Endothelial cell (in vitro differentiated cells): ENCODE results near the gene ARHGEF28. TPM values are rescaled to one million over a fixed set of nuclear protein-coding genes. Genes with fewer than 3 reads are reported as not detected.

Experiments used
- DNase-seq: peaks from one replicate; pipeline ENCODE4 v3.0.0; 2021; ENCODE audit warnings: low spot score
- H3K27ac Mint-ChIP-seq: one replicate; pipeline ENCODE4 v1.8.0; 2021; ENCODE audit warnings: mixed read lengths, inconsistent platforms; ENCODE audit not compliant: unreplicated experiment
- H3K27me3 Mint-ChIP-seq: one replicate; pipeline ENCODE4 v1.8.0; 2021; ENCODE audit warnings: mild to moderate bottlenecking, moderate library complexity, mixed read lengths, inconsistent platforms; ENCODE audit not compliant: unreplicated experiment
- H3K36me3 Mint-ChIP-seq: one replicate; pipeline ENCODE4 v1.8.0; 2021; ENCODE audit warnings: mild to moderate bottlenecking, low read depth, mixed read lengths, inconsistent platforms; ENCODE audit not compliant: unreplicated experiment
- H3K4me1 Mint-ChIP-seq: one replicate; pipeline ENCODE4 v1.8.0; 2021; ENCODE audit warnings: mild to moderate bottlenecking, mixed read lengths, inconsistent platforms; ENCODE audit not compliant: unreplicated experiment
- H3K4me3 Mint-ChIP-seq: one replicate; pipeline ENCODE4 v1.8.0; 2021; ENCODE audit warnings: mild to moderate bottlenecking, mixed read lengths, inconsistent platforms; ENCODE audit not compliant: unreplicated experiment
- H3K9me3 Mint-ChIP-seq: one replicate; pipeline ENCODE4 v1.8.0; 2021; ENCODE audit warnings: mixed read lengths, inconsistent platforms; ENCODE audit not compliant: unreplicated experiment
- total RNA-seq: library from RNA; stranded (reverse); fragmentation: NEBNext Ultra II Directional; extraction: Animal tissue kit (Norgen Biotek cat#: 25700); gene quantifications from one replicate; pipeline ENCODE4 v1.2.1, GENCODE V29; 2021; ENCODE audit not compliant: unreplicated experiment
- TF ChIP-seq, protein P1 (sequence below): fragments of 200-600 bp; sonication (generic); IDR thresholded peaks from one replicate; pipeline ENCODE4 v1.5.0; 2021; ENCODE audit warnings: antibody characterized with exemption; ENCODE audit not compliant: unreplicated experiment

ARHGEF28 gene
- total RNA-seq, 1 donor from 2014 or later, result 1.5 TPM

DNA sequence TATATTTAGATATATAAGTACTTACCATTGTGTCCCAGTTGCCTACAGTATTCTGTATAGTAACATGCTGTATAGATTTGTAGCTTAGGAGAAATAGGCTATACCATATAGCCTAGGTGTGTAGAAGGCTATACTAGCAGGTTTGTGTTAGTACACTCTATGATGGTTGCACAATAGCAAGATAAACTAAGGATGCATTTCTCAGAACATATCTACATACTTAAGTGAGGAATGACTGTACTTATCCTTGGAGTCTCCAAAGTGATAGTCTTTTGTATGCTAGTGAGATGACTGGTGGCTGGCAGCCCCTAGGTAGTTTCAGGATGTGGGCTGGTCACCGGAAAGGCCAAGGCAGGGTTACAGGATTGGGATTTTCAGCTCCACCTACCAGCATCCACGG is 208.7 kb downstream of the ARHGEF28 start:
- Mint-ChIP-seq H3K27ac (no peak overlapping the region), H3K4me1 (peaks cover 4% of the 10 kb centered on the region), H3K27me3 (no peaks in the 10 kb centered on the region), H3K9me3 (no peaks in the 10 kb centered on the region), H3K36me3 (no peaks in the 10 kb centered on the region), H3K4me3 (no peak overlapping the region)
- no peak for DNase-seq
- TF ChIP-seq, protein P1, sequence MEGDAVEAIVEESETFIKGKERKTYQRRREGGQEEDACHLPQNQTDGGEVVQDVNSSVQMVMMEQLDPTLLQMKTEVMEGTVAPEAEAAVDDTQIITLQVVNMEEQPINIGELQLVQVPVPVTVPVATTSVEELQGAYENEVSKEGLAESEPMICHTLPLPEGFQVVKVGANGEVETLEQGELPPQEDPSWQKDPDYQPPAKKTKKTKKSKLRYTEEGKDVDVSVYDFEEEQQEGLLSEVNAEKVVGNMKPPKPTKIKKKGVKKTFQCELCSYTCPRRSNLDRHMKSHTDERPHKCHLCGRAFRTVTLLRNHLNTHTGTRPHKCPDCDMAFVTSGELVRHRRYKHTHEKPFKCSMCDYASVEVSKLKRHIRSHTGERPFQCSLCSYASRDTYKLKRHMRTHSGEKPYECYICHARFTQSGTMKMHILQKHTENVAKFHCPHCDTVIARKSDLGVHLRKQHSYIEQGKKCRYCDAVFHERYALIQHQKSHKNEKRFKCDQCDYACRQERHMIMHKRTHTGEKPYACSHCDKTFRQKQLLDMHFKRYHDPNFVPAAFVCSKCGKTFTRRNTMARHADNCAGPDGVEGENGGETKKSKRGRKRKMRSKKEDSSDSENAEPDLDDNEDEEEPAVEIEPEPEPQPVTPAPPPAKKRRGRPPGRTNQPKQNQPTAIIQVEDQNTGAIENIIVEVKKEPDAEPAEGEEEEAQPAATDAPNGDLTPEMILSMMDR, result no peak

DNA sequence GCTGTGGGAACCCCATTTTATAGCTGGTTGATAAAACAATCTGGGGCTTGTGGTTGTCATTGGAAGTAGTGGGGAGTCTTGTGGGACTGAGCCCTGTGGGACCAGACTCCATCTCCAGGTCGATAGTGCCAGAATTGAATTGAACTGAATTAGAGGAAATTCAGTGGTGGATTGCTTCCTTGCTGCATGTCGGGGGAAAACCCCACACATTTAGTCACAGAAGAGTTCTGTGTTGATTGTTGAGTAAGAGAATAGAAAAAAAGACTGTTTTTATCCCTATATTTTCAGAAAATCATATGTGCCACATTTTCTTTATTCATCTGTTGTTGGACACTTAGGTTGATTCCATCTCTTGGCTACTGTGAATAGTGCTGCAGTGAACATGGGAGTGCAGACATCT is 209.7 kb downstream of the ARHGEF28 start:
- Mint-ChIP-seq H3K4me1 (peaks cover 4% of the 10 kb centered on the region), H3K27me3 (no peaks in the 10 kb centered on the region), H3K4me3 (no peak overlapping the region), H3K9me3 (no peaks in the 10 kb centered on the region), H3K36me3 (no peaks in the 10 kb centered on the region), H3K27ac (no peak overlapping the region)
- no peak for DNase-seq
- TF ChIP-seq, protein P1, result no peak

DNA sequence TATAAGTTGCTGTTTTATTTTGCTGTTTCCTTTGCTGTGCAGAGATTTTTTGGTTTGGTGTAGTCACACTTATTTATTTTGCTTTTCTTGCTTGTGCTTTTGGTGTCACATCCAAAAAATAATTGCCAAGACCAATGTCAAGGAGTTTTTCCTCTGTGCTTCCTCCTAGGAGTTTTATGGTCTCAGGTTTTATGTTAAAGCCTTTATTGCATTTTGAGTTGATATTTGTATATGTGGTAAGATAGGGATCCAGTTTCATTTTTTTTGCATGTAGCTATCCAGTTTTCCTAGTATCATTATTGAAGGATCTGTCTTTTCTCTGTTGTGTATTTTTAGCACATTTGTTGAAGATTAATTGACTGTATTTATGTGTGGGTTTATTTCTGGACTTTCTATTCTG is 210.6 kb downstream of the ARHGEF28 start:
- H3K9me3 Mint-ChIP-seq, result no peaks in the 10 kb centered on the region
- no peaks in the 10 kb centered on the region for H3K27me3 Mint-ChIP-seq
- H3K27ac Mint-ChIP-seq, result no peak overlapping the region
- no peak overlapping the region for H3K4me3 Mint-ChIP-seq
- DNase-seq, result no peak
- TF ChIP-seq, protein P1, result no peak
- H3K4me1 Mint-ChIP-seq, result peaks cover 4% of the 10 kb centered on the region
- H3K36me3 Mint-ChIP-seq, result no peaks in the 10 kb centered on the region

DNA sequence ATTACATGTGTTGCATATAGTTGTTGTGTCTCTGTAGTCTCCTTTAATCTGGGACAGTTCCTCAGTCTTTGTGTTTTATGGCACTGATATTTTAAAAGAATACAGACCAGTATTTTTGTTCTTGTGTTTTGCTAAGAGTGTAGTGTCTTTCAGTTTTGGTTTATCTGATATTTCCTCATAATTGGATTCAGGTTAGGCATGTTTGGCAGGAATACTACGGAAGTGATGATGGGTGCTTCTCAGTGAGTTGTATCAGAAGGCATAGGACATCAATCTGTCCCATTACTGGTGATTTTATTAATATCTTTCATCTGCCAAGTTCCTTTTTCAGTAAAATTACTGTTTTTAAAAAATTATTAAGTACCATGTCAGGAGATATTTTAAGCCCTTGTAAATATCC is 212.9 kb downstream of the ARHGEF28 start:
- H3K4me1 Mint-ChIP-seq, result peaks cover 4% of the 10 kb centered on the region
- no peaks in the 10 kb centered on the region for H3K9me3 Mint-ChIP-seq
- no peak overlapping the region for H3K4me3 Mint-ChIP-seq
- no peak for DNase-seq
- TF ChIP-seq, protein P1, result no peak
- no peak overlapping the region for H3K27ac Mint-ChIP-seq
- H3K27me3 Mint-ChIP-seq, result no peaks in the 10 kb centered on the region
- H3K36me3 Mint-ChIP-seq, result no peaks in the 10 kb centered on the region

DNA sequence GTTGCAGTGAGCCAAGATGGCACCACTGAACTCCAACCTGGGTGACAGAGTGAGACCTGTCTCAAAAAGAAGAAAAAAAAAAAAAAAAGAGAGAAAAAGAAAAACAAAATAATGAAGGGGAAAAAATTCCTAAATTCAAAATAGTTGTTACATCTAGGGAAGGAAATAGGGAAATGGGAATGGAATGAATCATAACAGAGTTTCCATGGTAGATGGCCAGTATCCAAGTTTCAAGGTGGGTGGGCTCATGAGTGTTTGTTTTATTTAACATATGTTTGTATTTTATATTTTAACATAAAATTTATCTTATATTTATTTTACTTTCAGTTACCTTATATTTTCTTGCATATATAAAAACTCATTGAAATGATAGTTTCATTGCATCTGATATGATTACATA is 215.6 kb downstream of the ARHGEF28 start:
- Mint-ChIP-seq H3K36me3 (no peaks in the 10 kb centered on the region), H3K4me1 (no peaks in the 10 kb centered on the region), H3K9me3 (no peaks in the 10 kb centered on the region), H3K27ac (no peak overlapping the region), H3K4me3 (no peak overlapping the region), H3K27me3 (no peaks in the 10 kb centered on the region)
- TF ChIP-seq, protein P1, result no peak
- DNase-seq, result no peak
